SK-N-MC (cell line): Measurements from ENCODE around the gene SEC61B.

Source experiments
- EZH2 ChIP-seq: fragments of 200-600 bp; sonication (generic); IDR thresholded peaks from one replicate; pipeline ENCODE4 v1.6.1; 2017; ENCODE audit warnings: antibody characterized with exemption
- POLR2AphosphoS5 ChIP-seq: IDR thresholded peaks from 2 replicates; pipeline ENCODE4 v1.6.1; 2012; ENCODE audit warnings: mild to moderate bottlenecking, low read depth, low read length, borderline replicate concordance

GRCh38 chr9:99190597-99191283 lies 31.3 kb upstream of the SEC61B start:
- TF ChIP-seq POLR2AphosphoS5 (no peak), EZH2 (no peak)
